ENCODE measurements around the gene SYNRG.

DNA sequence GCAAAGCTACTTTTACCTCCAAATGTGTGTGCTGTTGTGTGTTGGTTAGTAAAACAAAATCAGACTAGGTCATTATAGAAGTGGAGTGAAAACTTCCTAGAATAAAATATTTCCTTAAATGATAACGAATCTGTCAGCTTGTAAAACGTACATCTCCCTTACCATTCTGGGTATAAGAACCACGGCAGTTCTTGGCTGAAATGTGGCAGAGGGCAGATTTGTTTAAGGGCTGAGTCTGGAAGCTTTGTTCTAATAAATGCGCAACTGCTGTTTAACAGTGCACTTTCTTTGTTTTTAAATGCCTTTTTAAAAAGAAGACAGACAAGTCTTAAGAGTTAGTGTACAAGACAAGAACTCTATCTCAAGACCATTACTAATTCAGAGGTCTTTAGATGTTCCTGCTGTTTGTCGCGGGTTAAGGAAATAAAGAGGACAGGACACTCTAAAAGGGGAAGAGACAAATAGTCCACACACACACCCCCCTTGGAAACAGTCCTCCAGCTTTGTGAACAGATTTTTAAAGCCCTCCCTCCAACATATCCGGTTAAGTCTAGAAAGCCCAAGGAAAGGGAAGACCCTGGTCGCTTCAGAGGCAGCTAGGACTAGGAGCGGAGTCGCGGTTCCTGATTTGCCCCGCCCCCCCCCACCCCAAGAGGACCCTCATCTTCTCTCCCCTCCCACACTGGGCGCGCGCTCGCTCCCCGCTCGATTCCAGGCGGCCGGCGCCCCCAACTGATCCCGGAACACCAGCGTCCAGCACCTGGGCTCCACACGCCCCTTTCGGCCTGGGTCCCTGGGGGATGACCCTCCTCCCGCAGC lies 658 bp downstream of the SYNRG start:
- TF ChIP-seq POLR2A (IDR thresholded peaks at IDR 0.05; ENCODE audit: low read depth, low read length) (no peak), POLR2AphosphoS5 (IDR thresholded peaks at IDR 0.05; ENCODE audit: low read depth, low read length) (no peak), TAF1 (IDR thresholded peaks at IDR 0.05; ENCODE audit: borderline replicate concordance, low read depth, low read length) (no peak)
